ENCODE data around the gene ATG4B. TPM values are rescaled to one million over a fixed set of nuclear protein-coding genes. Genes with fewer than 3 reads are reported as not detected.
A peak's percentile ranks its signal among the peaks of the same experiment; 100 is the strongest.

Gene ATG4B
- total and polyA plus RNA-seq, 2 of the 4 experiments (the other 2 are of a cell fraction), result 113 to 146 TPM

DNA sequence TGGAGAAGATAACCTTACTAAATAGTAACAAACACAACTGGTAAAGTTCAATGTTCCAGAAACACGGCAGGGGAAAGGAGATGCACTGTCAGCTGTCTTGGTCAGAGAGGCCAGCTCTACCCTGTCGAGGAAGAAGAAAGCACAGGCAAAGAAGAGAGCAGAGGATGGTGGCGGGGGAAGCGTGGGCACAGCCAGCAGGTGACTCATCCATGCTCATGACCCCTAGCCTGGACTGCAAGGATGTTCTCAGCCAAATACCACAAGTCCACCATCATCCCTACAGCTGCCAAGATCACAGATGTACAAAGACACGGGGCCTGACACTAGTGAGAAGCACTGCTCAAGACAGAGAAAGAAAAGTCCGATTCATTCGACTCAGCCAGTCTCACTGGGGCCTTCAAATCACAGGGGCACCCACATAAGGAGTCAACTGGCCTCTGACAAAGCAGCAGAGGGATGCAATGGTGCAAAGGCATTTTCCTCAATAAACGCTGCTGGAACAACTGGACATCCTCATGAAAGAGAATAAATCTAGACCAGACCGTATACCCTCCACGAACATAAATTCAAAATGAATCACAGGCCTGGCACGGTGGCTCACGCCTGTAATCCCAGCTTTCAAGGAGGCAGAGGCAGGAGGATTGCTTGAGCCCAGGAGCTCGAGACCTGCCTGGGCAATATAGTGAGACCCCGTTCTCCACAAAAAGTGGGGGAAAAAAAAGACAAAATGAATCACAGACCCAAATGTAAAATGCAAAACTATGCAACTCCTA lies 43.5 kb downstream of the ATG4B start:
- intact Hi-C loops (cut with micrococcal nuclease) (no loop called here), dilution Hi-C loops (cut with HindIII; ENCODE audit: low sequenced_read_pairs, unreplicated experiment) (no loop called here), in situ Hi-C loops (cut with MboI; ENCODE audit: low sequenced_read_pairs) (no loop called here)
- Histone ChIP-seq H3K27me3 (ENCODE audit: control insufficient read depth, insufficient read depth, low read length) (no peaks in the 10 kb centered on the region), H3K4me3 (ENCODE audit: insufficient read depth, low read depth, low read length) (no peak overlapping the region), H4K8ac (ENCODE audit: low read depth in 2 of 2, low read length in 2 of 2) (peak overlapping the region; percentile 24 to 43; a peak in 2 of 4 replicates), H3K4me1 (ENCODE audit: control insufficient read depth, insufficient read depth, low read length) (peaks cover 11% of the 10 kb centered on the region), H3K36me3 (ENCODE audit: control insufficient read depth, insufficient read depth, low read length) (peaks cover 33% of the 10 kb centered on the region), H3K9me1 (ENCODE audit: insufficient read depth, low read length) (0 out of 2 replicates have a peak, but pooled peaks cover 3% of the 10 kb centered on the region), H2BK5ac (ENCODE audit: low read depth, low read length, poor library complexity, severe bottlenecking) (peak overlapping the region; percentile 84), H4K20me1 (ENCODE audit: insufficient read depth, low read length) (peaks cover 15% of the 10 kb centered on the region; the same call in 1 of the 2 replicates), H4K5ac (ENCODE audit: low read depth, low read length) (no peak overlapping the region), H3K9me3 (ENCODE audit: control insufficient read depth, insufficient read depth, low read length) (no peaks in the 10 kb centered on the region), H4K91ac (ENCODE audit: insufficient read depth, low read depth, low read length) (peak overlapping the region; percentile 48; the same call in 1 of the 2 replicates), H3K4ac (ENCODE audit: low read depth, low read length) (peak overlapping the region; percentile 67), H2AK9ac (replicated peaks; ENCODE audit: low read depth, low read length, poor library complexity) (peak overlapping the region; percentile 70), H3K79me1 (ENCODE audit: low read depth in 1 of 2, low read length in 2 of 2) (peaks cover 22 to 57% of the 10 kb centered on the region in 2 experiments), H2AK5ac (ENCODE audit: low read depth, low read length) (peak overlapping the region; percentile 64), H2BK120ac (ENCODE audit: low read depth, low read length) (peak overlapping the region; percentile 52; the same call in 1 of the 2 replicates), H3K4me2 (ENCODE audit: low read depth, low read length) (peak overlapping the region; percentile 76), H2AFZ (replicated peaks; ENCODE audit: low read length, poor library complexity) (peak overlapping the region; percentile 6), H3K18ac (ENCODE audit: low read depth, low read length) (no peak overlapping the region), H3K27ac (ENCODE audit: insufficient read depth, low read length) (peak overlapping the region; percentile 76), H3K9ac (ENCODE audit: low read depth, low read length) (0 out of 2 replicates have a peak overlapping the region, but pooled peaks have one; percentile 11), H3K23ac (ENCODE audit: low read depth, low read length) (peak overlapping the region; percentile 90), H3K14ac (replicated peaks; ENCODE audit: low read depth, low read length) (peak overlapping the region; percentile 65), H2BK15ac (ENCODE audit: low read depth, low read length) (no peak overlapping the region), H3K56ac (ENCODE audit: extremely low read depth, insufficient read depth, low read length) (peak overlapping the region; percentile 65; the same call in 1 of the 2 replicates), H2BK20ac (ENCODE audit: low read depth, low read length) (peak overlapping the region; percentile 57)
- no TSS peak for BruUV-seq (replicated peaks)
- ATAC-seq (ENCODE audit: low read depth) (peak; percentile 96), DNase-seq (peak; percentile 99)
- ChIA-PET POLR2A (ENCODE audit: unreplicated experiment) (no interaction called here), CTCF (no interaction called here)
- TF ChIP-seq MXI1 (IDR thresholded peaks at IDR 0.05; ENCODE audit: borderline replicate concordance, low read depth, low read length) (peak; percentile 63; the same call in 1 of the 2 replicates), RFX5 (IDR thresholded peaks at IDR 0.05; ENCODE audit: low read depth, low read length) (no peak), POLR2A (IDR thresholded peaks at IDR 0.05; ENCODE audit: low read depth, low read length) (0 out of 2 replicates have a peak, but pooled peaks have one; percentile 37), FOS (IDR thresholded peaks at IDR 0.05; ENCODE audit: low read depth, low read length) (peak; percentile 96), NFE2L2 (IDR thresholded peaks at IDR 0.05; ENCODE audit: low read depth, low read length) (peak; percentile 26; the same call in 1 of the 2 replicates), CEBPB (IDR thresholded peaks at IDR 0.05; ENCODE audit: low read depth, low read length) (peak; percentile 22; the same call in 1 of the 2 replicates), RAD21 (IDR thresholded peaks at IDR 0.05; ENCODE audit: low read length) (no peak), SMC3 (IDR thresholded peaks at IDR 0.05; ENCODE audit: low read depth, low read length) (no peak), CHD1 (IDR thresholded peaks at IDR 0.05; ENCODE audit: low read depth, low read length) (no peak), RCOR1 (IDR thresholded peaks at IDR 0.05; ENCODE audit: insufficient replicate concordance, low read length) (peak; percentile 82), BHLHE40 (IDR thresholded peaks at IDR 0.05; ENCODE audit: low read depth, low read length) (peak; percentile 75), MAFK (IDR thresholded peaks at IDR 0.05; ENCODE audit: low read depth, low read length) (peak; percentile 56; the same call in 1 of the 2 replicates), MAZ (IDR thresholded peaks at IDR 0.05; ENCODE audit: borderline replicate concordance, low read depth, low read length) (peak; percentile 57; the same call in 1 of the 2 replicates)
- TF ChIP-seq, protein P1, sequence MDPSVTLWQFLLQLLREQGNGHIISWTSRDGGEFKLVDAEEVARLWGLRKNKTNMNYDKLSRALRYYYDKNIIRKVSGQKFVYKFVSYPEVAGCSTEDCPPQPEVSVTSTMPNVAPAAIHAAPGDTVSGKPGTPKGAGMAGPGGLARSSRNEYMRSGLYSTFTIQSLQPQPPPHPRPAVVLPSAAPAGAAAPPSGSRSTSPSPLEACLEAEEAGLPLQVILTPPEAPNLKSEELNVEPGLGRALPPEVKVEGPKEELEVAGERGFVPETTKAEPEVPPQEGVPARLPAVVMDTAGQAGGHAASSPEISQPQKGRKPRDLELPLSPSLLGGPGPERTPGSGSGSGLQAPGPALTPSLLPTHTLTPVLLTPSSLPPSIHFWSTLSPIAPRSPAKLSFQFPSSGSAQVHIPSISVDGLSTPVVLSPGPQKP (IDR thresholded peaks at IDR 0.05; ENCODE audit: borderline replicate concordance, low read depth, low read length), result no peak
- TF ChIP-seq, protein P2, sequence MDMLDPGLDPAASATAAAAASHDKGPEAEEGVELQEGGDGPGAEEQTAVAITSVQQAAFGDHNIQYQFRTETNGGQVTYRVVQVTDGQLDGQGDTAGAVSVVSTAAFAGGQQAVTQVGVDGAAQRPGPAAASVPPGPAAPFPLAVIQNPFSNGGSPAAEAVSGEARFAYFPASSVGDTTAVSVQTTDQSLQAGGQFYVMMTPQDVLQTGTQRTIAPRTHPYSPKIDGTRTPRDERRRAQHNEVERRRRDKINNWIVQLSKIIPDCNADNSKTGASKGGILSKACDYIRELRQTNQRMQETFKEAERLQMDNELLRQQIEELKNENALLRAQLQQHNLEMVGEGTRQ (IDR thresholded peaks at IDR 0.05; ENCODE audit: low read depth, low read length), result peak; percentile 47; the same call in 1 of the 2 replicates
- WGBS, 2 experiments (ENCODE audit: extremely low coverage in 2 of 2, insufficient read length in 1 of 2), result 20% methylated on average over 2 of the region's 14 CpGs; no CpG with 5 or more reads in 1 of the 2 experiments
